ENCODE results near the gene GK.

GRCh38 chrX:30620125-30620524 is 33.1 kb upstream of the GK start:
- TF ChIP-seq CTCF (conservative IDR thresholded peaks at IDR 0.05; ENCODE audit: low read depth, low read length) (no peak), EZH2 (IDR thresholded peaks at IDR 0.05; ENCODE audit: borderline replicate concordance, low read depth, low read length, poor library complexity, severe bottlenecking) (no peak)

Measured in A673 (cell line).